ENCODE data around the gene MYL2. TPM values are rescaled to one million over a fixed set of nuclear protein-coding genes. Genes with fewer than 3 reads are reported as not detected.

The MYL2 gene
- total RNA-seq, 1 donor from 2014 or later: not detected

DNA sequence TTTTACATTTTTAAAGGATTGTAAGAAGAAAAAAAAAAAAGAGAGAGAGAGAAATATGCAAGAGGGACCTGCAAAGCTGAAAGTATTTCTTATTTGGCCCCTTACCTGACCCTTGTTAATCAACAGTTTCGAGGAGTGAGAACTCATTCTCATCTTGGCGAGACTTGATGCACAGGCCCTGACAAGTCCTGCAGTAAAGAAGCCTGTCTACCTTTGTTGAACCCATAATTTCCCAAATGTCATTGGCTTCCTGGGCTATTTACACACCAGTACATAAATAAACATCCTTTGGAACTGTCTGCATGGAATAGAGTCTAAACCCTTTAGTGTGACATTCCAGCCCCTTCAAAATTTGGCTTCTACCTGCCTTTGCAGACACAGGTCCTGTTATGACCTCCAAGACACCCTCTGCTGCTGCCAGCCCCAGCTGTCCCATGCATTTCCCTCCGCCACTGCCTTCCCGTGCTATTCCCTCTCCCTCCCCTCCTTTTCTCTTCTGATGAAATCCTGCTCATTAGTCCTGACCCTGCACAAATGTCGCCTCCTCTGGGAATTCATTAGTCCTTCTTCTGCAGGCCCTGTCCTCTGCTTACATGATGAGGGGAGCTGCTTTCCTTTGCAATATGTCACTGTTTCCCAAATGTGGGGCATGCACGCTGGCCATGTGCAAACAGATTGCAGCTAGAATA lies 35.1 kb downstream of the MYL2 start:
- Mint-ChIP-seq H3K27ac (ENCODE audit: unreplicated experiment) (no peak overlapping the region), H3K27me3 (ENCODE audit: low read depth, unreplicated experiment) (peaks cover 10% of the 10 kb centered on the region), H3K4me1 (ENCODE audit: low read depth, unreplicated experiment) (no peaks in the 10 kb centered on the region), H3K9me3 (ENCODE audit: unreplicated experiment) (peaks cover 3% of the 10 kb centered on the region), H3K4me3 (ENCODE audit: unreplicated experiment) (no peak overlapping the region), H3K36me3 (ENCODE audit: low read depth, unreplicated experiment) (no peaks in the 10 kb centered on the region)
- Histone ChIP-seq H3K27me3 (ENCODE audit: insufficient read depth, low read length) (no peaks in the 10 kb centered on the region), H2AFZ (ENCODE audit: low read depth, low read length) (no peak overlapping the region), H3K79me2 (ENCODE audit: insufficient read depth, low read length) (no peaks in the 10 kb centered on the region), H3K4me3 (ENCODE audit: insufficient read depth, low read depth, low read length) (no peak overlapping the region), H3K9me3 (ENCODE audit: insufficient read depth, low read depth, low read length) (no peaks in the 10 kb centered on the region), H3K27ac (ENCODE audit: low read depth, low read length) (no peak overlapping the region), H3K36me3 (ENCODE audit: insufficient read depth, low read length) (no peaks in the 10 kb centered on the region), H3K4me1 (ENCODE audit: insufficient read depth, low read length) (no peaks in the 10 kb centered on the region), H3K4me2 (ENCODE audit: low read length) (no peak overlapping the region), H4K20me1 (ENCODE audit: insufficient read depth, low read length) (no peaks in the 10 kb centered on the region), H3K9ac (ENCODE audit: low read length) (no peak overlapping the region)
- FAIRE-seq (no peak), DNase-seq (ENCODE audit: low read depth) (no peak)
- no peak for TF ChIP-seq EZH2 (IDR thresholded peaks at IDR 0.05; ENCODE audit: insufficient read depth, low read length)
- TF ChIP-seq, protein P1, sequence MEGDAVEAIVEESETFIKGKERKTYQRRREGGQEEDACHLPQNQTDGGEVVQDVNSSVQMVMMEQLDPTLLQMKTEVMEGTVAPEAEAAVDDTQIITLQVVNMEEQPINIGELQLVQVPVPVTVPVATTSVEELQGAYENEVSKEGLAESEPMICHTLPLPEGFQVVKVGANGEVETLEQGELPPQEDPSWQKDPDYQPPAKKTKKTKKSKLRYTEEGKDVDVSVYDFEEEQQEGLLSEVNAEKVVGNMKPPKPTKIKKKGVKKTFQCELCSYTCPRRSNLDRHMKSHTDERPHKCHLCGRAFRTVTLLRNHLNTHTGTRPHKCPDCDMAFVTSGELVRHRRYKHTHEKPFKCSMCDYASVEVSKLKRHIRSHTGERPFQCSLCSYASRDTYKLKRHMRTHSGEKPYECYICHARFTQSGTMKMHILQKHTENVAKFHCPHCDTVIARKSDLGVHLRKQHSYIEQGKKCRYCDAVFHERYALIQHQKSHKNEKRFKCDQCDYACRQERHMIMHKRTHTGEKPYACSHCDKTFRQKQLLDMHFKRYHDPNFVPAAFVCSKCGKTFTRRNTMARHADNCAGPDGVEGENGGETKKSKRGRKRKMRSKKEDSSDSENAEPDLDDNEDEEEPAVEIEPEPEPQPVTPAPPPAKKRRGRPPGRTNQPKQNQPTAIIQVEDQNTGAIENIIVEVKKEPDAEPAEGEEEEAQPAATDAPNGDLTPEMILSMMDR (IDR thresholded peaks at IDR 0.05; ENCODE audit: insufficient read depth, low read depth, low read length): no peak

DNA sequence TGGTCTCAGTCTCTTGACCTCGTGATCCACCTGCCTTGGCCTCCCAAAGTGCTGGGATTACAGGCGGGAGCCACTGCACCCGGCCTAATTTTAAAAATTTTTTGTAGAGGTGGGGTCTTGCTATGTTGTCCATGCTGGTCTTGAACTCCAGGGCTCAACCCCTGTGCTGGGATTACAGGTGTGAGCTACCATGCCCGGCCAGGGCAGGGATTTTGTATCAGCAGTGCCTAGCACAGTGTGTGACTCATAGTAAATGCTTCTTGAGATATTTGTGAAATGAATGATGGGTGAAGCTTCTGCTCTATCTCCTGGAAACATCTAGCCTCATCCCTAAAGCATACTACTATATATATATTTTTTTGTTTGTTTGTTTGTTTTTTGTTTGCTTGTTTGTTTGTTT lies 37.1 kb downstream of the MYL2 start:
- Histone ChIP-seq H3K36me3 (ENCODE audit: insufficient read depth, low read length) (no peaks in the 10 kb centered on the region), H3K4me2 (ENCODE audit: low read length) (no peak overlapping the region), H3K9me3 (ENCODE audit: insufficient read depth, low read depth, low read length) (no peaks in the 10 kb centered on the region), H3K27me3 (ENCODE audit: insufficient read depth, low read length) (no peaks in the 10 kb centered on the region), H4K20me1 (ENCODE audit: insufficient read depth, low read length) (no peaks in the 10 kb centered on the region), H3K27ac (ENCODE audit: low read depth, low read length) (no peak overlapping the region), H3K79me2 (ENCODE audit: insufficient read depth, low read length) (no peaks in the 10 kb centered on the region), H3K9ac (ENCODE audit: low read length) (no peak overlapping the region), H3K4me1 (ENCODE audit: insufficient read depth, low read length) (no peaks in the 10 kb centered on the region), H2AFZ (ENCODE audit: low read depth, low read length) (no peak overlapping the region), H3K4me3 (ENCODE audit: insufficient read depth, low read depth, low read length) (no peak overlapping the region)
- H3K27ac Mint-ChIP-seq (ENCODE audit: unreplicated experiment): no peak overlapping the region
- H3K36me3 Mint-ChIP-seq (ENCODE audit: low read depth, unreplicated experiment): no peaks in the 10 kb centered on the region
- H3K27me3 Mint-ChIP-seq (ENCODE audit: low read depth, unreplicated experiment): peaks cover 15% of the 10 kb centered on the region
- peaks cover 3% of the 10 kb centered on the region for H3K9me3 Mint-ChIP-seq (ENCODE audit: unreplicated experiment)
- FAIRE-seq: no peak
- H3K4me3 Mint-ChIP-seq (ENCODE audit: unreplicated experiment): no peak overlapping the region
- TF ChIP-seq EZH2 (IDR thresholded peaks at IDR 0.05; ENCODE audit: insufficient read depth, low read length): no peak
- TF ChIP-seq, protein P1 (IDR thresholded peaks at IDR 0.05; ENCODE audit: insufficient read depth, low read depth, low read length): no peak
- no peaks in the 10 kb centered on the region for H3K4me1 Mint-ChIP-seq (ENCODE audit: low read depth, unreplicated experiment)
- DNase-seq (ENCODE audit: low read depth): no peak

DNA sequence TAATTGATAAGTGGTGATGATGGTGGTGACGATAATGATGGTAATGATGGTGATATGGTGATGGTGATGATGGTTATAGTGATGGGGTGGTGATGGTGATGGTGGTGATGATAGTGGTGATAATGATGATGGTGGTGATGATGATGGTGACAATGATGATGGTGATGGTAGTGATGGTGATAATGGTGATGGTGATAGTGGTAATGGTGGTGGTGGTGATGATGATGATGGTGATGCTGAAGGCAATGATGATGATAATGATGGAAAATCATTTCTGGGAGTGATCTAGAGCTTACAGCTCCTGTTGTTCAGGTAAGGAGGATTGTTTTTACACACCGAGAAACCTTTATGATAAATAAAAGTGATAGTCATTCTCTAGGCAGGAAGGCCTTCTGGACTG lies 39.7 kb downstream of the MYL2 start:
- Histone ChIP-seq H4K20me1 (ENCODE audit: insufficient read depth, low read length) (no peaks in the 10 kb centered on the region), H3K4me1 (ENCODE audit: insufficient read depth, low read length) (no peaks in the 10 kb centered on the region), H3K9ac (ENCODE audit: low read length) (no peak overlapping the region), H3K79me2 (ENCODE audit: insufficient read depth, low read length) (no peaks in the 10 kb centered on the region), H3K4me2 (ENCODE audit: low read length) (no peak overlapping the region), H3K9me3 (ENCODE audit: insufficient read depth, low read depth, low read length) (no peaks in the 10 kb centered on the region), H2AFZ (ENCODE audit: low read depth, low read length) (no peak overlapping the region), H3K36me3 (ENCODE audit: insufficient read depth, low read length) (no peaks in the 10 kb centered on the region), H3K4me3 (ENCODE audit: insufficient read depth, low read depth, low read length) (no peak overlapping the region), H3K27ac (ENCODE audit: low read depth, low read length) (no peak overlapping the region), H3K27me3 (ENCODE audit: insufficient read depth, low read length) (no peaks in the 10 kb centered on the region)
- TF ChIP-seq, protein P1 (IDR thresholded peaks at IDR 0.05; ENCODE audit: insufficient read depth, low read depth, low read length): no peak
- TF ChIP-seq EZH2 (IDR thresholded peaks at IDR 0.05; ENCODE audit: insufficient read depth, low read length): no peak
- Mint-ChIP-seq H3K27ac (ENCODE audit: unreplicated experiment) (no peak overlapping the region), H3K4me1 (ENCODE audit: low read depth, unreplicated experiment) (no peaks in the 10 kb centered on the region), H3K27me3 (ENCODE audit: low read depth, unreplicated experiment) (peaks cover 13% of the 10 kb centered on the region), H3K9me3 (ENCODE audit: unreplicated experiment) (peaks cover 3% of the 10 kb centered on the region), H3K4me3 (ENCODE audit: unreplicated experiment) (no peak overlapping the region), H3K36me3 (ENCODE audit: low read depth, unreplicated experiment) (no peaks in the 10 kb centered on the region)
- no peak for DNase-seq (ENCODE audit: low read depth)
- no peak for FAIRE-seq
